ENCODE data around the gene CYP26B1.

- no peak for TF ChIP-seq FOXA1 (IDR thresholded peaks at IDR 0.05)
- no peak for TF ChIP-seq CTCF (IDR thresholded peaks at IDR 0.05; ENCODE audit: low read depth, low read length, missing input control)
- no peak for TF ChIP-seq RAD21 (IDR thresholded peaks at IDR 0.05)
- no peak for TF ChIP-seq REST (IDR thresholded peaks at IDR 0.05)
- no peak for TF ChIP-seq JUND (IDR thresholded peaks at IDR 0.05)
- no peak for TF ChIP-seq YY1 (IDR thresholded peaks at IDR 0.05)
- no peak for TF ChIP-seq MAX (IDR thresholded peaks at IDR 0.05)
- TF ChIP-seq ZBTB33 (IDR thresholded peaks at IDR 0.05): no peak
- no peak for TF ChIP-seq SP1 (IDR thresholded peaks at IDR 0.05)
- no peak for TF ChIP-seq TAF1 (conservative IDR thresholded peaks at IDR 0.05)
- TF ChIP-seq RXRA (IDR thresholded peaks at IDR 0.05): no peak
These were observed 1.9 kb downstream of the CYP26B1 start for GRCh38 chr2:72145658-72146329.

Data from liver (tissue), 3 donors.